Subcutaneous adipose tissue (tissue), 4 donors: ENCODE measurements around the gene ATG2A. TPM values are rescaled to one million over a fixed set of nuclear protein-coding genes. Genes with fewer than 3 reads are reported as not detected.

Experiments used
- CTCF ChIP-seq: fragments of 450-650 bp; IDR thresholded peaks from one replicate; pipeline ENCODE4 v1.5.1; 2016; ENCODE audit warnings: low read depth, mild to moderate bottlenecking, control low read depth, antibody characterized with exemption, moderate library complexity
- total RNA-seq, 4 donors: library from RNA; depleted of rRNA; stranded (reverse); fragments of >200 nt; gene quantifications; one replicate each; pipeline ENCODE4 v1.1.0, GENCODE V29; 2016

The ATG2A gene
- total RNA-seq, 4 donors from 2014 or later = 12.4 to 47.7 (median 22.2) TPM

GRCh38 chr11:64936539-64936938 is 19.5 kb upstream of the ATG2A start:
- no peak for TF ChIP-seq CTCF

- TF ChIP-seq CTCF = no peak
Measured at GRCh38 chr11:64935359-64936081, 18.5 kb upstream of the ATG2A start, which contains the start of gene GPHA2. Gene GPHA2, minus strand, starts transcription at chr11:64935893. Its CDS starts 433 bp downstream, at chr11:64935460.

- no peak for TF ChIP-seq CTCF
Measured at GRCh38 chr11:64934682-64935358, 17.8 kb upstream of the ATG2A start.

GRCh38 chr11:64933935-64934681 is 17.1 kb upstream of the ATG2A start:
- TF ChIP-seq CTCF = no peak

- TF ChIP-seq CTCF = no peak
Measured at GRCh38 chr11:64933213-64933934, 16.4 kb upstream of the ATG2A start.

GRCh38 chr11:64932324-64932723 is 15.3 kb upstream of the ATG2A start:
- TF ChIP-seq CTCF = no peak
